ENCODE measurements around the gene ERMN. TPM values are rescaled to one million over a fixed set of nuclear protein-coding genes. Genes with fewer than 3 reads are reported as not detected.

The ERMN gene
- total and polyA plus RNA-seq, 9 donors: 0.08 to 0.40 (median 0.25) TPM; not detected in 5

GRCh38 chr2:157326698-157327097 is 1.1 kb upstream of the ERMN start:
- intact Hi-C loops (cut with DNase I): no loop called here
- no peaks in the 10 kb centered on the region for H3K4me1 ChIP-seq (ENCODE audit: insufficient read depth)
- 69 to 76% (median 71%) methylated on average over 3 of the region's 3 CpGs for WGBS, 3 donors
- no peak overlapping the region for H3K4me3 ChIP-seq
- H3K27ac ChIP-seq: no peak overlapping the region
- no peaks in the 10 kb centered on the region for H3K9me3 ChIP-seq
- no peak for DNase-seq
- H3K36me3 ChIP-seq: no peaks in the 10 kb centered on the region
- TF ChIP-seq POLR2A (IDR thresholded peaks at IDR 0.05) (no peak), CTCF (IDR thresholded peaks at IDR 0.05) (no peak), EP300 (IDR thresholded peaks at IDR 0.05) (no peak)
- H3K27me3 ChIP-seq: no peaks in the 10 kb centered on the region

- Histone ChIP-seq H3K4me3 (no peak overlapping the region), H3K27me3 (no peaks in the 10 kb centered on the region), H3K36me3 (no peaks in the 10 kb centered on the region), H3K27ac (no peak overlapping the region), H3K4me1 (ENCODE audit: insufficient read depth) (no peaks in the 10 kb centered on the region), H3K9me3 (no peaks in the 10 kb centered on the region)
- no peak for DNase-seq
- intact Hi-C loops (cut with DNase I): no loop called here
- no peak for TF ChIP-seq POLR2A (IDR thresholded peaks at IDR 0.05)
- TF ChIP-seq EP300 (IDR thresholded peaks at IDR 0.05): no peak
- TF ChIP-seq CTCF (IDR thresholded peaks at IDR 0.05): no peak
- WGBS, 3 donors: 71 to 80% (median 72%) methylated on average over 2 of the region's 2 CpGs
Measured at GRCh38 chr2:157324331-157324843, 1.2 kb downstream of the ERMN start.

- no peak for TF ChIP-seq EP300 (IDR thresholded peaks at IDR 0.05)
- TF ChIP-seq CTCF (IDR thresholded peaks at IDR 0.05): no peak
- no peak for TF ChIP-seq POLR2A (IDR thresholded peaks at IDR 0.05)
- H3K4me3 ChIP-seq: no peak overlapping the region
- no peaks in the 10 kb centered on the region for H3K27me3 ChIP-seq
- no peaks in the 10 kb centered on the region for H3K36me3 ChIP-seq
- WGBS, 3 donors: 67 to 80% (median 79%) methylated on average over 4 of the region's 4 CpGs
- intact Hi-C loops (cut with DNase I): no loop called here
- no peaks in the 10 kb centered on the region for H3K4me1 ChIP-seq (ENCODE audit: insufficient read depth)
- no peak for DNase-seq
- H3K9me3 ChIP-seq: no peaks in the 10 kb centered on the region
- no peak overlapping the region for H3K27ac ChIP-seq
Measured at GRCh38 chr2:157322432-157322831, 3.2 kb downstream of the ERMN start.

GRCh38 chr2:157321466-157321865 is 4.2 kb downstream of the ERMN start:
- Histone ChIP-seq H3K4me3 (no peak overlapping the region), H3K36me3 (no peaks in the 10 kb centered on the region), H3K27ac (no peak overlapping the region), H3K4me1 (ENCODE audit: insufficient read depth) (no peaks in the 10 kb centered on the region), H3K27me3 (no peaks in the 10 kb centered on the region), H3K9me3 (no peaks in the 10 kb centered on the region)
- no peak for TF ChIP-seq CTCF (IDR thresholded peaks at IDR 0.05)
- no peak for TF ChIP-seq EP300 (IDR thresholded peaks at IDR 0.05)
- no peak for TF ChIP-seq POLR2A (IDR thresholded peaks at IDR 0.05)
- 81 to 83% (median 82%) methylated on average over 2 of the region's 2 CpGs for WGBS, 3 donors
- intact Hi-C loops (cut with DNase I): no loop called here
- DNase-seq: no peak
